HepG2 (cell line): ENCODE measurements around the gene VPS9D1. TPM values are rescaled to one million over a fixed set of nuclear protein-coding genes. Genes with fewer than 3 reads are reported as not detected.

ENCODE experiments used
- BHLHE40 ChIP-seq: IDR thresholded peaks from 2 replicates; pipeline ENCODE4 v1.6.1; 2011; ENCODE audit warnings: low read length, improper control_type of control experiment
- HNRNPH1 ChIP-seq: fragments of 200-400 bp; formaldehyde crosslinking; optimal IDR thresholded peaks from 2 replicates; pipeline ENCODE3; 2017; ENCODE audit warnings: mild to moderate bottlenecking, low read depth, low read length
- HNRNPUL1 ChIP-seq: fragments of 200-400 bp; formaldehyde crosslinking; IDR thresholded peaks from 2 replicates; pipeline ENCODE4 v1.6.1; 2017; ENCODE audit warnings: low read depth, mild to moderate bottlenecking, low read length, moderate library complexity
- MED13 ChIP-seq: sonication (generic); formaldehyde crosslinking; IDR thresholded peaks from 2 replicates; pipeline ENCODE4 v1.5.0; 2020; ENCODE audit warnings: missing genetic modification reagents
- PHF20 ChIP-seq: sonication (generic); formaldehyde crosslinking; IDR thresholded peaks from 2 replicates; pipeline ENCODE4 v1.5.0; 2020; ENCODE audit warnings: mild to moderate bottlenecking, missing genetic modification reagents
- RFXANK ChIP-seq: IDR thresholded peaks from 2 replicates; pipeline ENCODE4 v1.6.1; 2016
- SRSF1 ChIP-seq: fragments of 200-400 bp; formaldehyde crosslinking; optimal IDR thresholded peaks from 2 replicates; pipeline ENCODE3; 2017; ENCODE audit warnings: mild to moderate bottlenecking, low read depth, low read length, moderate library complexity
- TRAFD1 ChIP-seq: sonication (generic); formaldehyde crosslinking; IDR thresholded peaks from 2 replicates; pipeline ENCODE4 v1.5.1; 2020; ENCODE audit warnings: missing genetic modification reagents, mild to moderate bottlenecking, borderline replicate concordance
- ZNF546 ChIP-seq: sonication (generic); formaldehyde crosslinking; conservative IDR thresholded peaks from 2 replicates; pipeline ENCODE4 v1.8.1; 2023; ENCODE audit warnings: mild to moderate bottlenecking, missing genetic modification reagents
- ZNF850 ChIP-seq: sonication (generic); formaldehyde crosslinking; conservative IDR thresholded peaks from 2 replicates; pipeline ENCODE4 v1.9.0; 2021; ENCODE audit warnings: mild to moderate bottlenecking, missing genetic modification reagents
- ZNF879 ChIP-seq: sonication (generic); formaldehyde crosslinking; IDR thresholded peaks from 2 replicates; pipeline ENCODE4 v1.8.1; 2023; ENCODE audit warnings: missing genetic modification reagents
- polyA plus RNA-seq, 8 experiments: library from polyadenylated mRNA; depleted of rRNA in 3 of 8; stranded (reverse) in 7 of 8; unstranded in 1 of 8; fragments of >200 nt; fragmentation: Illumina TruSeq in 4 of 8; extraction: Trizol in 4 of 8; gene quantifications; 2 replicates each; pipeline versions ENCODE4 v1.2.1 to v1.2.3, GENCODE V29; 2011 to 2016; ENCODE audit warnings: low read depth in 4 of 8, missing spikeins in 1 of 8, mixed read lengths in 1 of 8; ENCODE audit not compliant: insufficient read depth in 1 of 8
- total RNA-seq, 5 experiments: library from RNA; depleted of rRNA; stranded (reverse); fragments of >200 nt; fragmentation: Illumina TruSeq; extraction: Trizol; gene quantifications; 2 replicates each; pipeline ENCODE4 v1.2.3, GENCODE V29; 2016; ENCODE audit warnings: low read depth in 1 of 5
- TF ChIP-seq, protein P1 (sequence below): sonication (generic); formaldehyde crosslinking; IDR thresholded peaks from 2 replicates; pipeline ENCODE4 v1.5.1; 2020; ENCODE audit warnings: mild to moderate bottlenecking, missing genetic modification reagents, moderate library complexity
- TF ChIP-seq, protein P2 (sequence below): sonication (generic); formaldehyde crosslinking; IDR thresholded peaks from 2 replicates; pipeline ENCODE4 v1.9.0; 2021; ENCODE audit warnings: missing genetic modification reagents, borderline replicate concordance
- TF ChIP-seq, protein P3 (sequence below): sonication (generic); formaldehyde crosslinking; IDR thresholded peaks from 2 replicates; pipeline ENCODE4 v1.5.1; 2020; ENCODE audit warnings: missing genetic modification reagents, mild to moderate bottlenecking, borderline replicate concordance
- TF ChIP-seq, protein P4 (sequence below): IDR thresholded peaks from 2 replicates; pipeline ENCODE4 v1.6.1; 2016; ENCODE audit warnings: missing biosample characterization, missing genetic modification reagents, low read depth

VPS9D1 gene
- total and polyA plus RNA-seq, 2 of the 13 experiments (the other 11 are each of a cell fraction or from before 2014, with no cell fraction given), result 10.1 to 13.2 TPM

DNA sequence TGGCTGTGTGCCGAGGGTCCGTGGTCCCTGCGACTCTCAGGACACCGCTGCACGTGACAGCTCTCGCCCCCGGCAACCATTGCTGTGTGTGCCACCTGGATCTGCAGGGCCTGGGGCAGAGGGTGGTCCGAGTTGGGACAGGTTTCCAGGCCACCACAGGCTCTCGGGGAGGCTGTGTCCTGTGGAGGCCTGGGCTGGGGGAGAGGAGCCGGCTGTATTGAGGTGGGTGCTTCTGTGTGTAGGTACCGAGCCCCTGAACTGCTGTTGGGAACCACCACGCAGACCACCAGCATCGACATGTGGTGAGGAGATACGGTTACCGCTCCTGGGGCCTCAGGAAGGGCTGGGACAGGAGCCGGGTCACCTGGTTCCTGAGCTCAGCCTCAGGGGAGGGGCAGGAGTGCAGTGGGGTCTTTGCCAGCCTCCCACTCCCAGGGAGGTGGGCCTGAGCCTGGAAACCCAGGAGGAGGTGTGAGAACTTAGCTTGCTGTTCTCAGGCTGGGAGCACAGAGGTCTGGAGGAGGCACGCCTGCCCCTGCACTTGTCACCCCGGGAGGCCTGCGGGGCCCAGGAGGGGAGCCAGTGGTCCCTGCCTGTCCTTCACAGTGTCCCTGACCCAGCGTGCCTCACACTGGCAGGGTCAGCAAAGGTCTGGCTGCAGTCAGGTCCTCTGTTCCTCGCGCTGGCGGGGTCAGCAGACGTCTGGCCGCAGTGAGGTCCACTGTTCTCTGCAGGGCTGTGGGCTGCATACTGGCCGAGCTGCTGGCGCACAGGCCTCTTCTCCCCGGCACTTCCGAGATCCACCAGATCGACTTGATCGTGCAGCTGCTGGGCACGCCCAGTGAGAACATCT, 26.5 kb downstream of the VPS9D1 start (continued):
- peak; percentile 17 for TF ChIP-seq HNRNPH1
- TF ChIP-seq PHF20 (CRISPR knock-in tag), result no peak
- peak; percentile 40; the same call in 1 of the 2 replicates for TF ChIP-seq BHLHE40
- TF ChIP-seq, protein P1, sequence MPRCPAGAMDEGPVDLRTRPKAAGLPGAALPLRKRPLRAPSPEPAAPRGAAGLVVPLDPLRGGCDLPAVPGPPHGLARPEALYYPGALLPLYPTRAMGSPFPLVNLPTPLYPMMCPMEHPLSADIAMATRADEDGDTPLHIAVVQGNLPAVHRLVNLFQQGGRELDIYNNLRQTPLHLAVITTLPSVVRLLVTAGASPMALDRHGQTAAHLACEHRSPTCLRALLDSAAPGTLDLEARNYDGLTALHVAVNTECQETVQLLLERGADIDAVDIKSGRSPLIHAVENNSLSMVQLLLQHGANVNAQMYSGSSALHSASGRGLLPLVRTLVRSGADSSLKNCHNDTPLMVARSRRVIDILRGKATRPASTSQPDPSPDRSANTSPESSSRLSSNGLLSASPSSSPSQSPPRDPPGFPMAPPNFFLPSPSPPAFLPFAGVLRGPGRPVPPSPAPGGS (CRISPR knock-in tag), result 0 out of 2 replicates have a peak, but pooled peaks have one; percentile 51
- TF ChIP-seq MED13 (CRISPR knock-in tag), result no peak
- TF ChIP-seq, protein P2, sequence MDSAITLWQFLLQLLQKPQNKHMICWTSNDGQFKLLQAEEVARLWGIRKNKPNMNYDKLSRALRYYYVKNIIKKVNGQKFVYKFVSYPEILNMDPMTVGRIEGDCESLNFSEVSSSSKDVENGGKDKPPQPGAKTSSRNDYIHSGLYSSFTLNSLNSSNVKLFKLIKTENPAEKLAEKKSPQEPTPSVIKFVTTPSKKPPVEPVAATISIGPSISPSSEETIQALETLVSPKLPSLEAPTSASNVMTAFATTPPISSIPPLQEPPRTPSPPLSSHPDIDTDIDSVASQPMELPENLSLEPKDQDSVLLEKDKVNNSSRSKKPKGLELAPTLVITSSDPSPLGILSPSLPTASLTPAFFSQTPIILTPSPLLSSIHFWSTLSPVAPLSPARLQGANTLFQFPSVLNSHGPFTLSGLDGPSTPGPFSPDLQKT (CRISPR knock-in tag), result no peak
- no peak; the same call in 1 of the 2 replicates for TF ChIP-seq TRAFD1 (CRISPR knock-in tag)
- TF ChIP-seq, protein P3, sequence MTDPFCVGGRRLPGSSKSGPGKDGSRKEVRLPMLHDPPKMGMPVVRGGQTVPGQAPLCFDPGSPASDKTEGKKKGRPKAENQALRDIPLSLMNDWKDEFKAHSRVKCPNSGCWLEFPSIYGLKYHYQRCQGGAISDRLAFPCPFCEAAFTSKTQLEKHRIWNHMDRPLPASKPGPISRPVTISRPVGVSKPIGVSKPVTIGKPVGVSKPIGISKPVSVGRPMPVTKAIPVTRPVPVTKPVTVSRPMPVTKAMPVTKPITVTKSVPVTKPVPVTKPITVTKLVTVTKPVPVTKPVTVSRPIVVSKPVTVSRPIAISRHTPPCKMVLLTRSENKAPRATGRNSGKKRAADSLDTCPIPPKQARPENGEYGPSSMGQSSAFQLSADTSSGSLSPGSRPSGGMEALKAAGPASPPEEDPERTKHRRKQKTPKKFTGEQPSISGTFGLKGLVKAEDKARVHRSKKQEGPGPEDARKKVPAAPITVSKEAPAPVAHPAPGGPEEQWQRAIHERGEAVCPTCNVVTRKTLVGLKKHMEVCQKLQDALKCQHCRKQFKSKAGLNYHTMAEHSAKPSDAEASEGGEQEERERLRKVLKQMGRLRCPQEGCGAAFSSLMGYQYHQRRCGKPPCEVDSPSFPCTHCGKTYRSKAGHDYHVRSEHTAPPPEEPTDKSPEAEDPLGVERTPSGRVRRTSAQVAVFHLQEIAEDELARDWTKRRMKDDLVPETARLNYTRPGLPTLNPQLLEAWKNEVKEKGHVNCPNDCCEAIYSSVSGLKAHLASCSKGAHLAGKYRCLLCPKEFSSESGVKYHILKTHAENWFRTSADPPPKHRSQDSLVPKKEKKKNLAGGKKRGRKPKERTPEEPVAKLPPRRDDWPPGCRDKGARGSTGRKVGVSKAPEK (CRISPR knock-in tag), result no peak
- TF ChIP-seq RFXANK (CRISPR knock-in tag), result no peak
- TF ChIP-seq, protein P4, sequence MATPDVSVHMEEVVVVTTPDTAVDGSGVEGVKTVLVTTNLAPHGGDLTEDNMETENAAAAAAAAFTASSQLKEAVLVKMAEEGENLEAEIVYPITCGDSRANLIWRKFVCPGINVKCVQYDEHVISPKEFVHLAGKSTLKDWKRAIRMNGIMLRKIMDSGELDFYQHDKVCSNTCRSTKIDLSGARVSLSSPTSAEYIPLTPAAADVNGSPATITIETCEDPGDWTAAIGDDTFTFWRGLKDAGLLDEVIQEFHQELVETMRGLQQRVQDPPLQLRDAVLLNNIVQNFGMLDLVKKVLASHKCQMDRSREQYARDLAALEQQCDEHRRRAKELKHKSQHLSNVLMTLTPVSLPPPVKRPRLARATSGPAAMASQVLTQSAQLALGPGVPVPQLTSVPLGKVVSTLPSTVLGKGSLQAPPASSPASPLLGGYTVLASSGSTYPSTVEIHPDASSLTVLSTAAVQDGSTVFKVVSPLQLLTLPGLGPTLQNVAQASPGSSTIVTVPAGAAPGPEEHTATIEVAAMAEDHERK (CRISPR knock-in tag), result no peak
- no peak for TF ChIP-seq ZNF850 (CRISPR knock-in tag)
- no peak for TF ChIP-seq ZNF546 (CRISPR knock-in tag)
- no peak for TF ChIP-seq ZNF879 (CRISPR knock-in tag)
- TF ChIP-seq HNRNPUL1, result no peak
- no peak for TF ChIP-seq SRSF1
